GM18951 (cell line): ENCODE results near the gene HTR4.

Experiments
- POLR2A ChIP-seq: IDR thresholded peaks from 4 replicates; pipeline ENCODE4 v1.6.1; 2011; ENCODE audit warnings: mild to moderate bottlenecking; ENCODE audit not compliant: insufficient read length, insufficient read depth; ENCODE audit errors: extremely low read depth
- in situ Hi-C: fragments of 300-500 bp; cut with MboI; formaldehyde crosslinking; loops from one replicate; pipeline ENCODE4 v1.12.0; 2022; ENCODE audit warnings: low sequenced_read_pairs, mixed read lengths, inconsistent platforms; ENCODE audit not compliant: unreplicated experiment

HTR4 gene

DNA sequence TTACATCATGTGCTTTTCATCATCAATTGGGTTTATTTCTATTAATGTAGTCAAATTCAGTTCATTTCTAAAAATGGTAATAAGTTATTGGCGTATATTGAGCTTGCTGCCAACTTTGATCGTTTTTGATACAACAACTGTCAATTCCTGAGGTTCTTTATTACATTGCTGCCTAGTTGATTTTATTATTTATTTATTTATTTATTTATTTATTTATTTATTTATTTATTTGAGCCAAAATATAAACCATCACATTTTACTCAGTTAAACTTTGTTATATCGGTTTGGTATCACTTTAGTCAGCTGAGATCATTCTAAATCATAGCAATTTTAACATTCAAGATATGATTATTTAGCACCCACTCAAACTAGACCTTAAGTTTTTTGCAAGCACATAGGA, 170.6 kb downstream of the HTR4 start:
- in situ Hi-C loops = no loop called here
- TF ChIP-seq POLR2A = no peak

DNA sequence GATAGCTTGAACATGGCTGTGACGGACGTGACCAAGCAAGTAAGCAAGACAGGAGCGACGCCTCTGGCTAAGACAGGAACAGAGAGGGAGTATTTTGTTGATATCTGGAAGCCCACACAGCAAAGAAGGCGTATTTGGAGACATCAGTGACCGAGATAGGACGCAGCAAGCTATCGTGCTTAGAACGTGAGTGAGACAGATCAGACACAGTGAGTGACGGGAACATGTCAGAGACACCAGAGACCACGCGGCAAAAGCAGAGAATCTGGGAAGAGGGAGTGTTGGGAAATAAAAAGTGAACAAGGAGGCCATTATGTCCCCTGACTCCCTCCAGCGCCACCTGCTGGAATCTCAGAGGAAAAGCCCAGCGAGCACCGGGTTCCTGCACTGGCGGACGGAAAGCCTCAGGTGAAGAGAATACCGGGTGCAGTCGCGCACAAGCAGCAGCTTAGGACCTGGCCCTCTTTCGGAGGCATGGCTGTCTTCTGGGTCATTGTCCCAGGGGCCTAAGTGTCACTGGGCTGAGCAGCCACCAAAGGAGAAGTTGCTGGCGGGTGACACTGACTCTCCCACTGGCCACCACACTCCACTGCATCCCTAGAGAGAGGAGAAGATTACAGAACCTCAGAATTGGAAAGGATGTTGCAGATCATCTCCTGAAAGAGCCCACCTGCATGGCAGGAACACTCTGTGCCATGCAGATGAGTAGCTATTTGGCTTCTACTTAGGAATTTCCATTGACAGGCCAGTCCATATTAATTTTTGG, 171.4 kb downstream of the HTR4 start:
- TF ChIP-seq POLR2A = no peak
- in situ Hi-C loops = no loop called here

DNA sequence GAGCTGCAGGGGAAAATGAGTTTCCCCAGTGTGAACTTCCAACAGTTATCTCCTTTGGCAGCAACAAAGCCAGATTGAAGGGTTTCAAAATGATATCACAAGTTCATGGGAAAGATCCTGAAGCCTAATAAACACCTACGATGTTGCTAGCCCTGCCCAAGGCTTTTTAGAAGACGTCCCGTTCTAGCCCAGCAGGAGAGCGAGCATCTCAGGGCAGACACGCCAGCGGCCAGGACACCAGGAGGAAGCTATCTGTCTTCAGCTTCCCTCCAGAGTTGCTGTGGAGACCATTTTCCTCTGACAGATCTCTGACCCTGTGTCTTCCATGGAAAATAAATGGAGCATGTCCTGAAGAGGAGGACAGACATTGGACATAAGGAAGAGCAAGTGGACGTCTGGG, 172.1 kb downstream of the HTR4 start:
- in situ Hi-C loops = no loop called here
- no peak for TF ChIP-seq POLR2A

DNA sequence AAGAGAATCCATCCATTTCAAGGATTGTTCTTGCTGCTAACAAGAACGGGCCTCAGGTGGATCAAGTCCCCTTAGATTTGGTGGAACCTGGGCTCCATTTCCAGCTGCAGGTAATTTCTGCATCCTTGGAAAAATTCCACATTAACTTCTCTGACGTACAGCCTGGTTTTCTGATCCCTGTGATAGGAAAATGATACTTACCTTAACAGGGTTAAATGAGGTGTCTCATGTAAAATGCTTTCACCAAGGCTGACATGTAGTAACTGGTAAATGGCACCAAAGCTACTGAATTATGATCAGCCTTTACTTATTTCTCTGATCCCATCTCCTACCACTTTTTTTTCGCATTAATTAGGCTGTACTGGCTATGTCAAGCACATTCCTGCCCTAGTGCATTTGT, 176.9 kb downstream of the HTR4 start:
- TF ChIP-seq POLR2A = no peak
- in situ Hi-C loops = no loop called here

DNA sequence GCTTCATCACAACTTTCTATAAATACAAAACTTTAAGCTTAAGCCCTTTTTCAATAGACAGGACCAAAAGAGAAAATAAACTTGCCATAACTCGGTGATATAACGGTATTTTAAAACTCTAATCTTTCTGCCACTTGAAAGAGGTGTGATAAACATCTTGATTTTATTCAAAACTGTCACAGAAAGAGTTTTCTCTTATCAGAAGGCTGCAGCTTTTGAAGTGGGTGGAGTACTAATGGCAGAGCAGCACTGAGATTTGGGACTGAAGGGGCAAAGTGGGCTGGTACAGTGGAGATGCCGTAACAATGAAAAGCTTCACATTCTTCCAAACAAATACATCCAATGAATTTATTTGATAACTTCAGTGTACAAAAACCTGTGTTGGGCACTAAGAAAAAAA, 178.0 kb downstream of the HTR4 start:
- in situ Hi-C loops = no loop called here
- no peak for TF ChIP-seq POLR2A

DNA sequence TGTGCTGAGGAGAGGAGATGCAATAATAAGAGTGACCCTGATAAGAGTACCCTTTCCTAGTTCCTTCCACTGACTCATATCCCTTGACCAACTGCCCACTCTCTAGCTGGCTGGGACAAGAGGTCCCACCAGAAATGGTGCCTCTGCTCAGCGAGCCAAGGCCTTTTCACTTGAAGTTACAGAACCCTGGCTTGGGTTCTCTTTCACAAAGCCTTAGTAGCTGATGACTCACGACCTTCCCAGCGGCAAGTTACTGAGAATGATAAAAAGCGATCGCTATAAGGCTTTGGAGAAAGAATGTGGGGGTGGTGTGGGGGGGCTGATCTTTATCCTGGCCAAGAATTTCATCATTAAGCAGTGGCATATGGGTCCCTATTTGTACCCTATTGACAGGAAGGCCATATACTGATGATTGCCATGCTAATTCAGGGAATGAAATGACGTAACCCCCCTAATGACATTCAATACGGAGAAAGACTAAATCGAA, 180.3 kb downstream of the HTR4 start:
- in situ Hi-C loops = loop anchor here (25.0 kb wide), 1 partner anchor 287 kb away; no protein-coding TSS in a partner anchor

DNA sequence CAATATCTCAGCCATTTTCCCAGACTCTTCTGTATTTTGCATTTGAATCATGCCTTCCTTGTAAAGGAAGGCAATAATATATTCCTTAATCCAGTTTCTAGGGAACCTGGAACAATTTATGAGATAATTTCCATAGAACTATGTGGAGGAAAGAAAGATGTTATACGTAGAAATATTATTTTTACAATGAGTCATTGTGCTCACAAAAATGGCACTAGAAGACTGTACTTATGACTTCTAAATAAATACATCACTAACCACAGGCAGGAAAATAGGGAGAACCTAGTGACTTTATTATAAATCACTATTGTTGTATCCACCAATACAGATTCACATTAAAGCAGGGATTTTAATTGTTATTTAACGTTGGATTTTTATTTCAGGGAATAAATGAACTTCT, 182.9 kb downstream of the HTR4 start:
- no peak for TF ChIP-seq POLR2A

More for the DNA sequence above, 180.3 kb downstream of the HTR4 start:
- TF ChIP-seq POLR2A = no peak

DNA sequence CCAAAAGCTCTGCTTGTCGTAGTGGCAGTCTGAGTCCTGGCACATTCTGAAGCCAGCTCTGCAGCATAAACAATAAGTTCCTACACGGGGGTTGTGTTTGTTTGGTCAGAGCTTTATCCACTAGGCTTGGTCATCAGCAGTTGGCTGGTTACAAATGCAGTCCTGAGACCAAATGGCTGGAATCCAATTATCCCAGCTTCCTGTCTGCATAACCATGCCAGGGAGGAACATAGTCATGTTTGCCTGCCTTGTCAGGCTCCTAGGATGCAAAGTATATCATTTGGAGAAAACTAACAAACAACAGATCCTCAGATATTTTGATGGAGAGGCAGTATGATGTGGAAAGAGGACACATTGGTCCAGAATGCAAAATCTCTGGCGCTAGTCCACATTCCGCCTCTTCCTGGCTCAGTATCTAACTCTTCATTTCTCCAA, 184.8 kb downstream of the HTR4 start:
- TF ChIP-seq POLR2A = no peak
- in situ Hi-C loops = loop anchor here (25.0 kb wide), 1 partner anchor 282 kb away; no protein-coding TSS in a partner anchor

More for the DNA sequence above, 182.9 kb downstream of the HTR4 start:
- in situ Hi-C loops = loop anchor here (25.0 kb wide), 1 partner anchor 284 kb away; no protein-coding TSS in a partner anchor

DNA sequence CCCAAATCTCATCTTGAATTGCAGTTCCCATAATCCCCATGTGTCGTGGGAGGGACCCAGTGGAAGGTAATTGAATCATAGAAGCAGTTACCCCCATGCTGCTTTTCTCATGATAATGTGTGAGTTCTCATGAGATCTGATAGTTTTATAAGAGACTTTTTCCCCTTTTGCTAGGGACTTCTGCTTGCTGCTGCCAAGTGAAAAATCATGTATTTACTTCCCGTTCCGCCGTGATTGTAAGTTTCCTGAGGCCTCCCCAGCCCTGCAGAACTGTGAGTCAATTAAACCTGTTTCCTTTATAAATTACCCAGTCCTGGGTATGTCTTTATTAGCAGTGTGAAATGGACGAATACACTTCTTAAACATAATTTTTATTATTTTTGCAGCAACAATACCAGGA, 185.6 kb downstream of the HTR4 start:
- in situ Hi-C loops = loop anchor here (25.0 kb wide), 1 partner anchor 281 kb away; no protein-coding TSS in a partner anchor

DNA sequence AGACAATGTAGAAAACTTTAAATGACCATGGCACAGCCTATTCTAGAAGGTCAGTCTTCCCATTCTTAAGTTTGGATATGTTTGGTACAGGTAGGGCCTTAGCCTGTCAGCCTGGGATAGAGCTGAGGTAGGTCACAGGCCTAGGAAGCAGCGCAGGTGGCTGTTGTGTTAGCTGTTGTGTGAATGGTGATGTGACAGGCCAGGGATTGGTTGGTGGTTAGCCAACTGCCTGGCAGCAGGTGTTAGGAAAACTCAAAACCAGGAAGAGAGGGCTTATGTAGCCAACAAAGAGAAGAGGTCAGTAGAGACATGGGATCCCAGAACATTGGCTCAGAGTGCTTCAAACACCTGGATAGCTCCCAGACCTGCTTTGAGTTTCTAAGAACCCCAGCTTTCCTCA, 186.4 kb downstream of the HTR4 start:
- TF ChIP-seq POLR2A = no peak
- in situ Hi-C loops = loop anchor here (25.0 kb wide), 1 partner anchor 281 kb away; no protein-coding TSS in a partner anchor

DNA sequence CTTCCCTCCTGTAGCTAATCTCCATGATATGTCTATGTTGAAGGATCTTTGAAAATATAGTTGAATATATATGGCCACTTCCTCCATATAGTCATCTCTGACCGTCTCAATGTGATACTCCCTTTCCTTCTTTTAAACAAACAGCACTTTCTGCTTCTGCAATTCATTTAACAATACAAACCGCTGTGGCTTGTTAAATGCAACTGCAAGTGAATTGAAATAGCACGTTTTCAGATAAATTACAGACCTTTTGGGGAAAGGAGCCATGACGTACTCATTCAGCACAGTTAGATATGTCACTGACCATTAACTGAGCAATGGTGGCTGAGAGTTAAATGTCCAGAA, 188.1 kb downstream of the HTR4 start:
- TF ChIP-seq POLR2A = no peak
- in situ Hi-C loops = loop anchor here (25.0 kb wide), 1 partner anchor 279 kb away; no protein-coding TSS in a partner anchor

DNA sequence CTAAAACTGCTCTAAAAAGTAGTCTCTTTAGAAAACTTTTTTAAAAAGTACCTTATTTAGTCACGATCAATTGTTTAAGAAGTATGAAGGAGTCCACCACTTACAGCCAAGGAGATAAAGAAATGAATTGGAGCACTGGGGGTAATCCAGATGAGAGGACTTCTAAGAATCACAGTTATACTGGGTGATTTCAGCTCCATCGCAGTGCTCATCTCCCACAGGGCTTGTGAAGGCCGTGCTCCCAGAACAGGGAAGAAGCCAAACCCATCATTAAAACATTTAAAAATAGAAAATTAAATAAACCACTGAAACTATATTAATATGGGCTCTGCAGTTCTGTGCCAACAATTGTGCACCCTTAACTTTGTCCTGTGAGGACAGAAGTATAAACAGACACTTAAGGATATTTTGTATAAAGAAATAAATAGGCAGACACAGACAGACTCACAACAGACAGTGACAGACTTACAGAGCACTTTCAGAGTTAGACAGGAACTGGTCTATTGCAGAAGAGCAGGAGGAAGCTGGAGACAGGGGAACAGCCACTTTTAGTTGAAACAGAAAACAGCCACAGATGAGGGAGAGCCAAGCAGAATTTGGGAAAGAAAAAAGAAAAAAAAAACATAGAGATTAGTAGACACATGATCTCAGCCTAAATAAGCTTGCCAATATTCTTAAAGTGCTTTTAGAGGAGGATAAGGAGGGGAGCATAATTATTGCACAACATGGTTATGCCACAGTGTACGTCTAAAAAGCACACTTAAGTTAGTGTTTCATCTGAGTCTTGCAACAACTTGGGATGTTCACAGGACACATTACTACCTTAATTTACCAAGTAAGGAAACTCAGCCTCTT, 188.7 kb downstream of the HTR4 start:
- no peak for TF ChIP-seq POLR2A

DNA sequence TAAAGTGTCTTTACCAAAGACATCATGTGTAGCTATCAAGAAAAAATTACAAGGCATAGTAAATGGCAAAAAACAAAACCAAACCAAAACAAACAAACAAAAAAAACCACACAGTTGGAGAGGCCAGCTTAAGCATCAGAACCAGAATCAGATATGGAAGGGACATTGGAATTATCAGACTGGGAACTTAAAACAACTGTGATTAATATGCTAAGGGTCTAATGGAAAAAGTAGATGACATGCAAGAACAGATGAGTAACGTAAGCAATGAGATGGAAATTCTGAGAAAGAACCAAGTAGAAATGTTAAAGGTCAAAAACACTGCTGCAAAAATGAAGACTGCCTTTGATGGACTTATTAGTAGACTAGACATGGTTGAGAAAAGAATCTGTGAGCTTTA, 194.7 kb downstream of the HTR4 start:
- in situ Hi-C loops = loop anchor here (25.0 kb wide), 1 partner anchor 272 kb away; no protein-coding TSS in a partner anchor
- TF ChIP-seq POLR2A = no peak

More for the DNA sequence above, 188.7 kb downstream of the HTR4 start:
- in situ Hi-C loops = loop anchor here (25.0 kb wide), 1 partner anchor 278 kb away; no protein-coding TSS in a partner anchor

DNA sequence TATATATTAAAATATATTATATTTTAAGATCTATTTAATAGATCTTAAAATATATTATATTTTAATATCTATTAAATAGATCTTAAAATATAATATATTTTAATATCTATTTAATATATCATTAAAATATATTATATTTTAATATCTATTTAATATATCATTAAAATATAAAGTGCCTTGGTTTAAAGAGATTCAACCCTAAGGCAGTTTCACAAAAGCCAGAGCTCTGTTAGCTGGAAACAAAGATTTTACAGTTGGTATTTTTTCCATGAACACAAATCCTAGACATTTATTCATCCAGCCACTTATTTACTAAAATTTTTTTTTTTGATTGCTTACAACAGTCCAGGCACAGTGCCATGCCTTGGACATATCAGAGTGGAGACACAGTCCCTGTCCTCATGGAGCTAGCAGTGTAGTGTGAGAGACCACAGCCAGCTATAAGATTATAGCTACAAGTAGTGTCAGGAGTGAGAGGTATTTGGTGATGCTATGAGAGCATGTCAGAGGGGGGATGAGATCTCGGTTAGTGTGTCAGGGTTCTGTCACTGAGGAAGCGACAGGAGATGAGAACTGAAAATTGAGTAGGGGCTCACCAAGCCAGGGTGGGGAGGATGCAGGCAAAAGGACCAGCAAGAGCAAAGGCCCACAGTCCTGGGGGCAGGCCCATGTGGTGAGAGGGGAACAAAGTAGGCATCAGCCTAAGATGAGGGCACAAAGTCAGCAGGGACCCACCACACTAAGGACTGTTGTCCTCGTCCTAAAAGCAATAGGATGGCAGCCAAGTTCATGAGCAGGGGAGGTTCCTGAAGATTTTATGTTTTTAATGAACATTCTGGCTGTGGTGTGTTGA, 196.1 kb downstream of the HTR4 start:
- in situ Hi-C loops = loop anchor here (25.0 kb wide), 1 partner anchor 271 kb away; no protein-coding TSS in a partner anchor
- no peak for TF ChIP-seq POLR2A
